ENCODE results near the gene TYK2. TPM values are rescaled to one million over a fixed set of nuclear protein-coding genes. Genes with fewer than 3 reads are reported as not detected.

The TYK2 gene
- total and polyA plus RNA-seq, 2 of the 13 experiments (the other 11 are each of a cell fraction or from before 2014, with no cell fraction given): 38.8 to 60.1 TPM

DNA sequence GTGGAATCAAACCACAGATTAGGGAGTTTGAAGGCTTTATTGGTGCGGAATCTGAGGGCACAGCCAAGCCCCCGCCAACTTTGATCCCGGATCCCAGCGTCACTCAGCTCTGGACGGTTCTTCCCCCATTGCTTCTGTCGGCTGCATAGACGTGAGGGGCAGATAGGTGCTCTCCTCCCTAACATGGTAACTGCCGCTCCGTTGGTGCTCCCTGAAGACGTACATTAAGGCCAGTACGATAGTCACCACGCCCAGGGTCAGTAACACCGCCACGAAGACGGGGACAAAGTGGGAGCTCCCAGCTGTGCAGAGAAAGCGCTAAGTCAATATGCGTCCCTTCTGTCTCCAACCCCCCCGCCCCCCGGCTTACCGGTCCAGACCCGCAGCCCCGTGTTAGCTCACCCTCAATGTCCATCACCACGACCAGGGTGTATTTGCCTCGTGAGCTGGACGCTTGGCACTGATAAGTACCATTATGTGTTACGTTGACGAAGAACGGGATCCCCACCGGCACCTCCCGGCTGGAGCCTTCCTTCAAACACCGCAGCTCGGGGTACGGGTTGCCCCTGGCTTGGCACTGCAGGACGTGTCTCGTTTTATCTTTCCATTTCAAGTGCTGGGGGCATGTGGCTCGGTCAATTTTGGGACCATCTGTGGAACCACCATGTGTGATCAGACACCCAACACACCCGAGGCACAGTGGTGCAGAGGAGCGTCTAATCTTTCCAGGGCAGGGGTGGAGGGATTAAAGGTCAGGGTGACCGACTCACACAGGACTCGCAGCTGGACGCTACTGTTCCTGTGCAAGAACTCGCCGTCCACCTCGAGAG, 46.4 kb downstream of the TYK2 start (continued):
- TF ChIP-seq, protein P1, sequence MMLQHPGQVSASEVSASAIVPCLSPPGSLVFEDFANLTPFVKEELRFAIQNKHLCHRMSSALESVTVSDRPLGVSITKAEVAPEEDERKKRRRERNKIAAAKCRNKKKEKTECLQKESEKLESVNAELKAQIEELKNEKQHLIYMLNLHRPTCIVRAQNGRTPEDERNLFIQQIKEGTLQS (CRISPR knock-in tag; IDR thresholded peaks at IDR 0.05): no peak
- TF ChIP-seq NFIB (CRISPR knock-in tag; IDR thresholded peaks at IDR 0.05; ENCODE audit: borderline replicate concordance): no peak
- TF ChIP-seq SUZ12 (IDR thresholded peaks at IDR 0.05; ENCODE audit: low read depth, low read length): no peak
- TF ChIP-seq, protein P2, sequence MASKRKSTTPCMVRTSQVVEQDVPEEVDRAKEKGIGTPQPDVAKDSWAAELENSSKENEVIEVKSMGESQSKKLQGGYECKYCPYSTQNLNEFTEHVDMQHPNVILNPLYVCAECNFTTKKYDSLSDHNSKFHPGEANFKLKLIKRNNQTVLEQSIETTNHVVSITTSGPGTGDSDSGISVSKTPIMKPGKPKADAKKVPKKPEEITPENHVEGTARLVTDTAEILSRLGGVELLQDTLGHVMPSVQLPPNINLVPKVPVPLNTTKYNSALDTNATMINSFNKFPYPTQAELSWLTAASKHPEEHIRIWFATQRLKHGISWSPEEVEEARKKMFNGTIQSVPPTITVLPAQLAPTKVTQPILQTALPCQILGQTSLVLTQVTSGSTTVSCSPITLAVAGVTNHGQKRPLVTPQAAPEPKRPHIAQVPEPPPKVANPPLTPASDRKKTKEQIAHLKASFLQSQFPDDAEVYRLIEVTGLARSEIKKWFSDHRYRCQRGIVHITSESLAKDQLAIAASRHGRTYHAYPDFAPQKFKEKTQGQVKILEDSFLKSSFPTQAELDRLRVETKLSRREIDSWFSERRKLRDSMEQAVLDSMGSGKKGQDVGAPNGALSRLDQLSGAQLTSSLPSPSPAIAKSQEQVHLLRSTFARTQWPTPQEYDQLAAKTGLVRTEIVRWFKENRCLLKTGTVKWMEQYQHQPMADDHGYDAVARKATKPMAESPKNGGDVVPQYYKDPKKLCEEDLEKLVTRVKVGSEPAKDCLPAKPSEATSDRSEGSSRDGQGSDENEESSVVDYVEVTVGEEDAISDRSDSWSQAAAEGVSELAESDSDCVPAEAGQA (IDR thresholded peaks at IDR 0.05; ENCODE audit: low read depth): no peak
- TF ChIP-seq, protein P2 (CRISPR knock-in tag; IDR thresholded peaks at IDR 0.05; ENCODE audit: borderline replicate concordance): no peak
- no peak for TF ChIP-seq ARID2 (CRISPR knock-in tag; IDR thresholded peaks at IDR 0.05; ENCODE audit: borderline replicate concordance)
- TF ChIP-seq, protein P3, sequence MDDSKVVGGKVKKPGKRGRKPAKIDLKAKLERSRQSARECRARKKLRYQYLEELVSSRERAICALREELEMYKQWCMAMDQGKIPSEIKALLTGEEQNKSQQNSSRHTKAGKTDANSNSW (CRISPR knock-in tag; IDR thresholded peaks at IDR 0.05; ENCODE audit: borderline replicate concordance): no peak
- TF ChIP-seq MED1 (CRISPR knock-in tag; IDR thresholded peaks at IDR 0.05): no peak
- 0 out of 2 replicates have a peak, but pooled peaks have one; percentile 33 for TF ChIP-seq RXRA (CRISPR knock-in tag; IDR thresholded peaks at IDR 0.05)
- no peak for TF ChIP-seq ZNF589 (CRISPR knock-in tag; conservative IDR thresholded peaks at IDR 0.05)
- TF ChIP-seq RFX5 (IDR thresholded peaks at IDR 0.05; ENCODE audit: low read depth, low read length): no peak
- TF ChIP-seq ZNF263 (CRISPR knock-in tag; IDR thresholded peaks at IDR 0.05): peak; percentile 96
- TF ChIP-seq, protein P4, sequence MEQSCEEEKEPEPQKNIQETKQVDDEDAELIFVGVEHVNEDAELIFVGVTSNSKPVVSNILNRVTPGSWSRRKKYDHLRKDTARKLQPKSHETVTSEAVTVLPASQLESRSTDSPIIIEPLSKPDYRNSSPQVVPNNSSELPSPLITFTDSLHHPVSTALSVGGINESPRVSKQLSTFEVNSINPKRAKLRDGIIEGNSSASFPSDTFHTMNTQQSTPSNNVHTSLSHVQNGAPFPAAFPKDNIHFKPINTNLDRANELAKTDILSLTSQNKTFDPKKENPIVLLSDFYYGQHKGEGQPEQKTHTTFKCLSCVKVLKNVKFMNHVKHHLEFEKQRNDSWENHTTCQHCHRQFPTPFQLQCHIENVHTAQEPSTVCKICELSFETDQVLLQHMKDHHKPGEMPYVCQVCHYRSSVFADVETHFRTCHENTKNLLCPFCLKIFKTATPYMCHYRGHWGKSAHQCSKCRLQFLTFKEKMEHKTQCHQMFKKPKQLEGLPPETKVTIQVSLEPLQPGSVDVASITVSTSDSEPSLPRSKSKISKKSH (CRISPR knock-in tag; IDR thresholded peaks at IDR 0.05; ENCODE audit: borderline replicate concordance): no peak
- TF ChIP-seq ZMYM4 (CRISPR knock-in tag; IDR thresholded peaks at IDR 0.05): peak; percentile 4; the same call in 1 of the 2 replicates
- TF ChIP-seq, protein P5, sequence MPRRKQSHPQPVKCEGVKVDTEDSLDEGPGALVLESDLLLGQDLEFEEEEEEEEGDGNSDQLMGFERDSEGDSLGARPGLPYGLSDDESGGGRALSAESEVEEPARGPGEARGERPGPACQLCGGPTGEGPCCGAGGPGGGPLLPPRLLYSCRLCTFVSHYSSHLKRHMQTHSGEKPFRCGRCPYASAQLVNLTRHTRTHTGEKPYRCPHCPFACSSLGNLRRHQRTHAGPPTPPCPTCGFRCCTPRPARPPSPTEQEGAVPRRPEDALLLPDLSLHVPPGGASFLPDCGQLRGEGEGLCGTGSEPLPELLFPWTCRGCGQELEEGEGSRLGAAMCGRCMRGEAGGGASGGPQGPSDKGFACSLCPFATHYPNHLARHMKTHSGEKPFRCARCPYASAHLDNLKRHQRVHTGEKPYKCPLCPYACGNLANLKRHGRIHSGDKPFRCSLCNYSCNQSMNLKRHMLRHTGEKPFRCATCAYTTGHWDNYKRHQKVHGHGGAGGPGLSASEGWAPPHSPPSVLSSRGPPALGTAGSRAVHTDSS (CRISPR knock-in tag; conservative IDR thresholded peaks at IDR 0.05): no peak
- no peak for TF ChIP-seq ZBTB1 (CRISPR knock-in tag; IDR thresholded peaks at IDR 0.05; ENCODE audit: borderline replicate concordance)
